Prostate gland (tissue), 2 donors: ENCODE results near the gene CCNJ.

Source experiments
- CTCF ChIP-seq, 4 experiments: fragments of 200-600 bp in 2 of 4; fragments of 450-650 bp in 2 of 4; sonication (generic) in 2 of 4; IDR thresholded peaks; 1 replicate in 3 of 4; 2 replicates in 1 of 4; pipeline ENCODE4 v1.5.1; 2016 to 2019; ENCODE audit warnings: antibody characterized with exemption in 4 of 4, mild to moderate bottlenecking in 2 of 4, moderate library complexity in 2 of 4
- POLR2A ChIP-seq: fragments of 450-650 bp; IDR thresholded peaks from one replicate; pipeline ENCODE4 v1.6.1; 2016; ENCODE audit warnings: antibody characterized with exemption, mild to moderate bottlenecking

- TF ChIP-seq CTCF (IDR thresholded peaks at IDR 0.05), result no peak
- no peak for TF ChIP-seq POLR2A
These were observed 1.4 kb downstream of the CCNJ start for GRCh38 chr10:96044736-96045135.
